G401.6 (cell line): ENCODE data around the gene PSMB3.

Source experiments
- FAIRE-seq: peaks from 2 replicates; lab custom pipeline; 2012; peaks lifted over from hg19 to GRCh38; lab: Jason Lieb, UNC

Gene PSMB3

GRCh38 chr17:38752308-38753070 lies at the start of gene PSMB3:
PSMB3 (plus strand) TSS chr17:38752741; CDS start chr17:38752827, 86 bp downstream.
- FAIRE-seq: no peak

DNA sequence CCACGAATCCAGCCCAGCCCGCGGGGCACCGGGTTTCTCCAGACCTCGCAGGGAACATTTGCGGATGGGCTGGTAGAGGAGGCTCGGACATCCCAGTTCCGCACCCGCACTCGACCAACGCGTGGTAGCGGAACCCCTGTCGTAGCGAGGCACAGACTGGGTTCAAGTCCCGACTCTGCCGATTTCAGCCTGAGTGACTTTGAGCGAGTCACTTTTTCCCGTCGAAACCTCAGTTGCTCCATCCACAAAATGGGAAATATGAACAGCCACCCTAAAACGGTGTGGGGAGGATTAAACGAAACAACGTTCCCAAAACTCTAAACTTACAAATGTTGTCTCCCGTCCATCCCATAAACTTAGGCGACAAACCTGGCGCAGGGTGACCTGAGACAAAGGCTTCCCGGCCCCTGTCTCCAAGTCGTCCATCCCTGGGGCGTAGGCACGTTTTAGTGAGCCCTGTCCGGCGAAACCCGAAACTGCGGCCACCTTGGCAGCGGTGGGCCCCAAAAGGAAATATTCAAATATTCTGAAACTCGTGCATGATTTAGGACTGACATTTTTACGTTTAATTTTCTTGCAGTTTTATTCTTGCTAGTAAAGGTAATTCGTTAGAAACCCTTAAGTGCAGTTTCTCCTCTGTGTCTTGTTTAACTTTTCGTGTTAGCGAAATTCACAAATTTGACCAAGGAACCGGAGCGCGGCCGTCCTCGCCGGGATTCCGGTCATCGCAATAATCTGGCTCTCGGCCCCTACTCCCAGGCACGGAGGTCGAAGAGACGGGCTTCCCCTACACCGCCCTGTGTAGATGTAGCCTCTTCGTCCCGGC lies 49.4 kb upstream of the PSMB3 start:
- FAIRE-seq: no peak

GRCh38 chr17:38703742-38704605 lies 48.6 kb upstream of the PSMB3 start:
- FAIRE-seq: no peak

DNA sequence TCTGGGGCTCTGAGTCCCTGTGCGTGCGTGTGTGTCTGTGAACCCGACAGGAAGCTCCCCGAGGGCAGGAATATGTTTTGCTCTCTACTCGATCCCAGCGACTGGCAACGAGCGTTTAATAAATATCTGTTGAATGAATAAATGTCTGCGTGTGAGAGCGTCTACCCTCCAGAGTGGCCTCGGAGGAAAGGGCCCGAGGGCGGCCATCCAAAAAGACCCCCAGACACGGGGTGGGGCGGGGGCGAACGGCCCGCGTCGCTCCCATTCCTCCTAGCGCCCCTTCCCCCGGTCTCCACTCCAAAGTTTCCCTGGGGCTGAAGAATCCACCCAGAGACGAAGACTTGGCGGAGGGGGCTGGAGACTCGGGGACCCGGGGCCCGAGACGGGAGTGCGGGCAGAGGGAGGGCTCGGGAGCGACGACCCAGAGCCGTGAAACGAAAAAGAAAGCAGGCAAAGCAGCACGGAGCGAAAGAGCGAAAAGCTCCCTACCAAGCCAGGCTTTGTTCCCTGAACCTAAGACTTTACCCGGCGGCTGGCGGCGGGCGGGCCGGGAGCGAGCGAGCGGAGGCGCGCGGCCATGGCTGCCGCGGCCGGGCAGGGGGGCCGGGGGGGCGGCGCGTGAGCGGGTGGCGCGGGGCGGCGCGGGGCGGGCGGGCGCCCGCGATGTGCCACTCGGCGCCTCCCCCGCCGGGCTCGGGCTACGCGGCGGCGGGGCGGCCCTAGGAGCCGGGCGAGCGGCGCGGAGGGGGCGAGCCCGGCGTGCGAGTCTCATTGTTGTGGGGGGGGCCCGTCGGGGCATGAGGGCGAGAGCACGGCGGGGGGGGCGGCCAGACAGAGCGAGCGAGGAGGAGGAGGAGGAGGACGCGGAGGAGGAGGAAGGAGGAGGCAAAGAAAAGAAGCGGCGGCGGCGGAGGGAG lies 47.7 kb upstream of the PSMB3 start, which contains the start of gene MLLT6:
TSS of gene MLLT6 (plus strand) at position 668 of the 917 bp plus-strand sequence. CDS start 360 bp downstream, outside the sequence.
- FAIRE-seq: no peak

GRCh38 chr17:38705523-38705802 lies 47.1 kb upstream of the PSMB3 start:
- no peak for FAIRE-seq

DNA sequence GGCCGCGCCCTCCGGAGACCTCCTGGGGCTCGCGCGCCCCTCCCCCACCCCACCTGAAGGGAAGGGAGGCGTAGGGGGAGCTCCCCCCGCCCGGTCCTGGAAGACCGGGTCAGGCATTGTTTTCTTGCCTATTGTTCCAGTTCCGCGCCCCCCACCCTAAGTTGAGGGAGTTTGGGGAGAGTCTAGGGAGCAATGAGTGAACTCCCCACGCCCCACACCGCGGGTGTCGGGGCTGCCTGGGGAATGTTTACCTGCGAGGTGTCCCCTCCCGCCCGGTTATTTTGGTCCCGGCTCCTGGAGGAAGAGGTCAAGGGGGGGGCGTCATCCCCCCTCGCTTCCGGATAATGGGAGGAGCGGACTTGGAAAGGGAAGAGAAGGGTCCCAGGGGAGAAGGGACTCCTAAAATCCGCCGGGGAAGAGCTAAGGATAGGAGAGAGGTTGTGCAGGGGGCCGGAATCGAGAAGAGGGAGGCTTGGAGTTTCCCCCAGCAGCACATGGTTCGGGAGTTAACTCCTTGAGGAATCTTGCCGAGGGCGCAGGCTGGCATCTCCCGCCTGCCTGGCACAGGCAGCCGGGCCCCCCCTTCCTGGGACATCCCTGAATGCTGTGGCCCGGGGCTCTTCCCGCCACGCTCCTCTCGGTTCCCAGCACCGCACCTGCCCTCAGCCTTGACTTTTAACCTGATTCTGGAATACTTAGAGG lies 46.6 kb upstream of the PSMB3 start:
- no peak for FAIRE-seq

GRCh38 chr17:38706505-38707216 lies 45.9 kb upstream of the PSMB3 start:
- no peak for FAIRE-seq

DNA sequence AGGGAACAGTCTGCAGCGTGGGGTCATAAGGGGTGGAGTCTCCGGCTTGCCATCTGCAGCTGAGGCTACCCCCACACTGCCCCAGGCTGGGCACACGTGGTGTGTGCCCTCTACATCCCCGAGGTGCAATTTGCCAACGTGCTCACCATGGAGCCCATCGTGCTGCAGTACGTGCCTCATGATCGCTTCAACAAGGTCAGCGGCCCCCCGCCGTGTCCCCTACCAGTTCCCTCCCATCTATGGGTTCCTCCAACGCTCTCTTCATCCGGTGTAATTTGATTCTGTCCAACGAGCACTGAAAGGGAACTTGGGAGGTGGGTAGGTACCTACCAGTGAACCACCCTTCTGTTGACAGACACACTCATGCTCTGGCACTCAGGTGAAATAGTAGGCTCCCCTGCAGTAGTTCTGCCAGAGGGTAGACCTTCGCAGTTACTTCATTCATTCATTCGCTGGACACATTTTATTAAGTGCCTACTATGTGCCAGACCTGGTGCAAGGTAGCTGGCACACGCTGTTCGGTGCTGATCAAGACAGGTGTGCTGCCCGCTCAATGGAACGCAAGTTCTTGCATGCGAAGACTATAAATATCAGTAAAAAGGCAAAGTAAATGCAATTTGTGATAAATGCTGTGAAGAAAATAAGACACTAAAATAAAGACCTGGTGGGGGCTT lies 44.7 kb upstream of the PSMB3 start:
- no peak for FAIRE-seq

DNA sequence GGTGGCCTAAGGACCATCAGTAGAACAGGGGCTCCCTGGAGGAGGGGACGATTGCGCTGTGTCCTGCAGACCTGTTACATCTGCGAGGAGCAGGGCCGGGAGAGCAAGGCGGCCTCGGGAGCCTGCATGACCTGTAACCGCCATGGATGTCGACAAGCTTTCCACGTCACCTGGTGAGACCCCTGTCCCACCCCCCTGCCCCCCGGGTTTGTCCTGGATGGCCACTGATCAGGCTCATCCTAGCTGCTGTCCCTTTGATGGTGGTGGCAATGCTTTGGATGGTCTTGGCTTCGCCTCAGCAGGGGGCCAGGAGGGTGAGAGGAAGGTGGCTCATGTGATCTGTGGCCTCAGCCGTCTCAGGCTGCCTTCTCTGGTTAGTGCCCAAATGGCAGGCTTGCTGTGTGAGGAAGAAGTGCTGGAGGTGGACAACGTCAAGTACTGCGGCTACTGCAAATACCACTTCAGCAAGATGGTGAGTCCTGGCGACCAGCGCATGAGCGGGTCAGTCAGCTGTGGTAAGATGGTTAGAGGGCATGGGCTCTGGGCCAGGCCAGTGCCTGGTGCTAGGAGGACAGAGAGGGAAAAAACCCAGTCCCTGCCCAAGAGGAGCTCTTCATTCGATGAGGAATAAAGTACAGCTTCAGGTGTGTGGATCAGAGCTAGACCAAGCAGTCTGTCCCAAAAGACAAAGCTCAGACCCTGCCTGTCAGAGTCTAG lies 43.3 kb upstream of the PSMB3 start:
- no peak for FAIRE-seq

DNA sequence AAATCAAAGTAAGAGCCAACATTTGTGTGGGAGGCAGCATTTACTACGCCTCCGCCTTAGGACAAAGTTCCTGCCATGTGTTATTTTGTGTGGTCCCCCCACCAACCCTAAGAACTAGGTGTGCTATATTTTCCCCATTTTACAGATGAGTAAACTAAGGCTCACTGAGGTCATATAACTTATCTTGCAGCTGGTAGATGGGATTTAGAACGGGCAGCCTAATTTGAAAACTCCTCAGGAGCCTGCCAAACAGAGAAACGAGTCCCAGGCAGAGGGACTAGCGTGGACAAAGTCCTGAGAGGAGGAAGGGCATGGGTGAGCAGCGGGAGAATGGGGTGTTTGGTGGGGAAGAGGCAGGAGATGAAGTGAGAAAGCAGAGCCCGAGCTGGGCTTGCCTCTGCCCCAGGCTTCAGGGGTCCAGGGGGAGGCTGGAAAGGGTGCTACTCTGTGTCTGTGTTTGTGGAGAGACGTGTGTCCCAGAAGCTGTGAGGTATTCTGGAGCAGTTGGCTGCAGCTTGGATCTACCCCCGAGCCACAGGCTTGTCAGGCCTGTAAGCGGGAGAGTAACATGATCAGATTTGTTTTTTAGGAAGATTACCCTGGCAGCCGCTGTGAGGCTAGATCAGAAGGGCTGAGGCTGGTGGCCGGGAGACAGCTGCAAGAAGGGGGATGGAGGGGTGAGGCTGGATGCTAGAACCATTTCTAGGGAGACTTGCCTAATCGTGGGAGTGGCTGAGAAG lies 42.5 kb upstream of the PSMB3 start:
- FAIRE-seq: no peak

DNA sequence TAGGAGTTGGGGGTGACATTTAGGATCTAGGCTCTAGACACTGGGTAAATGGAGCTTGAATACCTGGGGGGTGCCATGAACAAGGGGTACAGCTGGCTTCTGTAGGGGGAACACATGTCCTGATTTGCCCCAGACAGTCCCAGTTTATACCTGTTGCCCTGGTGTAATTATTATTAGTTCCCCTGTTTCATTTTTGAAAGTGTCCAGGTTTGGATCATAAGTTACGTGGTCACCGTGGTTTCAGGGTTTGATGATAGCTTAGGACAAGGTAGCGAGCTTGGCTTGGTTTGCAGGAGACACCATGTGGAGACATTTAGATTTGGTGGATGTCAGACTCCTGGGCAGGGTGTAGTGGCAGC lies 42.0 kb upstream of the PSMB3 start:
- FAIRE-seq: no peak

- FAIRE-seq: no peak
Measured at GRCh38 chr17:38710985-38711384, 41.6 kb upstream of the PSMB3 start.

- FAIRE-seq: no peak
Measured at GRCh38 chr17:38711792-38712571, 40.6 kb upstream of the PSMB3 start.

DNA sequence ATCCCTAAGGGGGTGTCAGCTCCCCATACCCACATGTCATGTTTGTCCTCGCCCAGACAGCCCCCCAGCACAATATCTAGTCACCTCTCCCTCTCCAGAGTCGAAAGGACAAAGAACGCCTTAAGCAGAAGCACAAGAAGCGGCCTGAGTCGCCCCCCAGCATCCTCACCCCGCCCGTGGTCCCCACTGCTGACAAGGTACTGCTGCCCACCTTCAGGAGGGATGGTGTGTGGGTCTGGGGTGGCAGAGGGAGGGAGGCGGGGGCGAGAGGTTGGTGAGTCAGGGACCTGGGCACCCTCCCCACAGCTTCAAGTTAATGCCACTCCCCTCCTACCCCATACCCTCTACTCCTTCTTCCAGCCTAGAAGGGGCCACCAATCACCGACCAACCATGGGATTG lies 39.9 kb upstream of the PSMB3 start:
- no peak for FAIRE-seq

DNA sequence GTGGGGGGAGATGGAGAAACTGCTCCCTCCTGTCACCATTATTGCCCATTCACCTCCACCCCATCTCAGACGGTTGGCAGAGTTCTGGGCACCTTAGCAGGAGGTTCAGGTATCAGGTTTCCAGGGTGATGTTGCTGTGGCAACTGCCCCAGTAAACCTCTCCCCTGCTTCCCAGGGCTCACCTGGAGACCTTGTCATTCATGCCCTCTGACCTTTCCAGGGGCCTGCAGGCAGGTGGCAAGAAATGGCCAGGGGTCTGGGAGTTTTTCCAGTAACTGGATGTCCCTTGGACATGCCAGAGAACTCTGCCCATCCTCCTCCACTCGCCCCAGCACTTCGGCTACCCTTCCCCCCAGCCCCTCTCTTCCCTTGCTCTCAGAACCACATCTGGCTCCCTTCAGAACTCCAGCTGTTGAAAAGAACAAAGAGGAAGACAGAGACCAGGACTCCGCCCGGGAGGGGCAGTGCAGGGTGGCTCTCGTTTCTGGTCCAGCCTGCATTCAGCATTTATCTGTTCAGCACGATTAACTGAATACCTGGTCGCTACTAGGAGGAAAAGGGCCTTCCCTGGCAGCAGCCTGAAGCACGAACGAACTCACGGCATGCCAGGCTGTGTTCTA lies 39.0 kb upstream of the PSMB3 start:
- FAIRE-seq: no peak

DNA sequence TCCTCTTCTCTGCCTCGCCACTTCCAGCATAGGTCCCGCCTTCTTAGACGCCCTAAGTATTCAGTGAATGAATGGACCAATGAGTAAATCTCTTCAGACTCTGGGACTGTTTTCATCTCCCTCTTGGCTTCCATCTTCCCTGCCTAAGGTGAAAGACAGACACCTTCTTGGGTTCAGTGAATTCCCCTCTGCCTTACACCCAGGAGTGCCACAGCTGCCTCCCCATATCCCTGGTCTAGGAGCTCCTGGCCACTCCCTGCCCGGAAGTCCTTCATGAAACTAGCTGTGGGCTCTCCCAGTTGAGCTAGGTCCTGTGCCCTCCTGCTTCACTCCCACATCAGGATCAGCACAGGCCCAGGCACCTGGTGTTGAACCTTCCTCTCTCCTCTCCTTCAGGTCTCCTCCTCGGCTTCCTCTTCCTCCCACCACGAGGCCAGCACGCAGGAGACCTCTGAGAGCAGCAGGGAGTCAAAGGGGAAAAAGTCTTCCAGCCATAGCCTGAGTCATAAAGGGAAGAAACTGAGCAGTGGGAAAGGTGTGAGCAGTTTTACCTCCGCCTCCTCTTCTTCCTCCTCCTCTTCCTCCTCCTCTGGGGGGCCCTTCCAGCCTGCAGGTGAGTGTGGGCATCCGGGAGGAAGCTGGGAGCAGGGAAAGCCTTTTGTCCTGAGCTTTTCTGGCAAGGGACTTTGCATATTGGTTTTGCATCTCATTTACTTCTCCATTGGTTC lies 37.2 kb upstream of the PSMB3 start:
- no peak for FAIRE-seq
